Activated CD8-positive, alpha-beta memory T cell treated with anti-CD3 and anti-CD28 coated beads, Interleukin-2, amount 50 U/mL, for 1 hour (primary cell): ENCODE measurements around the gene USH2A.

ENCODE experiments used
- DNase-seq: peaks from one replicate; pipeline ENCODE4 v3.0.0-alpha.2; 2020; ENCODE audit errors: extremely low read depth

The USH2A gene

DNA sequence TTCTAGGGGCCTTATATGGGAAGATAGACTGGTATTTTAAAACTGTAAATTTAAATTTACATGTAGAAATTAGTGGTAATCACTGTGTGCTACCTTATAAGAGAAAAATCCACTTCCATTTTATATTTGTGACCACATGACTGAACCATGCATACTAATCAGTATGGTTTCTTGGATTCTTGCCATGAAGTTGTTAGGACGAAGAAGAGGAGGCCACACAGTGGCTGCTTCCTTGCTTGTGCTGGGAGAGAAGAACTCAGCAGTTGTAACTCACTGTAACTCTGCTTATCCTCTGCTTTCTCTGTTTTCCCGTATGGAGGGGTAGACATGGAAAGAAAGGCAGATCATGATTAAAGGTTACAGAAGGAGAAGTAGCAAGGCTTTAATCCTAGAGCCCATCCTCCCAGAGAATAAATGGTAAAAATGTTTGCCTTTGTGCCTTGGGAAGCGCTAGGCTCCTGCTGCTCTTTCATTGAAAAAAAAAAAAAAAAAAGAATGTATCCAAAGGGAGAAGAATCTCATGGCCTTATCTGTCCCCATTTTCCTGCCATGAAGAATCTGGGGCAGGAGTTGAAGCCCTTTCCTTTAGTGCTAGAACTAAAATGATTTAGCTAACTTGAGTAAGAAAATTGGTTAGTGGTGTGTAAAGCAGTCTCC is 823.7 kb downstream of the USH2A start:
- no peak for DNase-seq

DNA sequence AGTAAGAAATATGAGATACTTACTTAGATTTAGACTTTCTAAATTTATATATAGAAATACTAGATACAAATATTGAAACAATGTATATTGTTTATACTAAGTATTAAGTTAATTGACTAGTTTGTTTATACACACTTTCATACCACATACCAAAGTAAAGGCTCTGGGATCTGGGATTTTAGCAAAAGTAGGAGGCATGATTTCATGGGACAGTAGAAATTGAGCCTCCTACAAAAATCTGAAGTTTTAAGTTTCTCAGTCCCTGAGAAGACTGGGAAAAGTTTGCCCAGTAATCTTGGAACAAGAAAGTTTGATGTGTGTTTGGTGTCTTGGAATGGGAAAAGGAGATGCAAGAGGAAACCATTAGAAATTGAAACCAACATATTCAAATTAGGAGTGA is 825.3 kb downstream of the USH2A start:
- DNase-seq = no peak

DNA sequence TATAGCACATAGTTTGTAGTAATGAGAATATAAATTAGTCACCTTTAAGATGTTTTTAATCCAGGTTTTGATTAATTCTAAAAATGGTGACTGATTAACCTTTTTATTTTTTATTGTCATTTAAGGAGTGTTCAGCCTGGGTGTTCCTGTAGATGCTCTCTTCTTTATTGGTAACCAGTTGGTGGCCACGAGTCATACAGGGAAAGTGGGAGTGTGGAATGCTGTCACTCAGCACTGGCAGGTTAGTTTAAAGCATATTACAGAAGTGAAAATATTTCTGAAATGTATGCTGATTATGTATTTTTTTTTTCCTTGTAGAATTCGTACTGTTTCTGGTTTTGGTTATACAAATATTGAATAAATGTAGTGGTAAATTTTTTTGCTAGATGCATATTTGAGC is 828.0 kb downstream of the USH2A start:
- DNase-seq = no peak

DNA sequence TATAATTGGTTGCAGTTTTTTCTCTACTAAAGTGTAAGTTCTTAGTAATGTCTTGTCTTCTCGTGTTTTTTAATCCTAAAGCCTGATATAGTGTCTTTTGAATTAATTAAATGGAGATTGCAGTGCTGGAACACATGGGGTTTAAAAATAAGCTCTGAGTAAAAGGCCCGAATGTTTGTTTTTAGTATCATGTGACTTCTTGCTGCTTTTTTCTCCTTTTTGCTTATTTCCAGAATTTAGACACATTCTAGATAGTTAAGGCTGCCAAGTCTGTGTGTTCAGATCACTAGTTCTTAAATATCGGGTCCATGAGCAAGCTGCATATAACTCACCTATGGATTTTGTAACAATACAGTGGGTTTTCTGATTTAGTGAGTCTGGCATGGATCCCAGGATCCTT is 828.6 kb downstream of the USH2A start:
- no peak for DNase-seq

DNA sequence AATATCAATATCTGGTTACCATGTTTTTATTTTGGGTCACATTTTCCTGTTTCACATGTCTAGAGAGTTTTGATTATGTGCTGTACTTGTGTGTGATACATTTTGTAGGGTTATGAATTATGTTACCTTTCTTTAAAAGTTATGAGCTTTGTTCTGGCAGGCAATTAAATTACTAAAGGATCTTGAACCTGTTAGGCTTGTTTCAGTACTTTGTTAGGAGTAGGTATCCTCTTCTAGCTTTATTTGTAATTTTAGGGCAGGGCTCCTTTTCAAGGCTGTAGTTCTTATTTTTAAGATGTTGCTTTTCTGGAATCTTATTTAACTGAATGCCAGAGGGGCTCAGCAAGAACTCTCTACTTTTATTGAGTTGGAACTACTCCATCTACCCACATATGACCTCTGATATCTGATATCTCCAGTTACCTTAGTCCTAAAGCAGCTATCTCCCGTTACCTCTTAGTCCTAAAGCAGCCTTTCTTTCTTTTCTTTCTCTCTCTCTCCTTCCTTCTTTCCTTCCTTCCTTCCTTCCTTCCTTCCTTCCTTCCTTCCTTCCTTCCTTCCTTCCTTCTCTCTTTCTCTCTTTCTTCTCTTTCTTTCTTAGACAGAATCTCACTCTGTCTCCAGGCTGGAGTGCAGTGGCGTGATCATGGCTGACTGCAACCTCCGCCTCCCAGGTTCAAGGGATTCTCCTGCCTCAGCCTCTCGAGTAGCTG is 832.3 kb downstream of the USH2A start:
- no peak for DNase-seq

DNA sequence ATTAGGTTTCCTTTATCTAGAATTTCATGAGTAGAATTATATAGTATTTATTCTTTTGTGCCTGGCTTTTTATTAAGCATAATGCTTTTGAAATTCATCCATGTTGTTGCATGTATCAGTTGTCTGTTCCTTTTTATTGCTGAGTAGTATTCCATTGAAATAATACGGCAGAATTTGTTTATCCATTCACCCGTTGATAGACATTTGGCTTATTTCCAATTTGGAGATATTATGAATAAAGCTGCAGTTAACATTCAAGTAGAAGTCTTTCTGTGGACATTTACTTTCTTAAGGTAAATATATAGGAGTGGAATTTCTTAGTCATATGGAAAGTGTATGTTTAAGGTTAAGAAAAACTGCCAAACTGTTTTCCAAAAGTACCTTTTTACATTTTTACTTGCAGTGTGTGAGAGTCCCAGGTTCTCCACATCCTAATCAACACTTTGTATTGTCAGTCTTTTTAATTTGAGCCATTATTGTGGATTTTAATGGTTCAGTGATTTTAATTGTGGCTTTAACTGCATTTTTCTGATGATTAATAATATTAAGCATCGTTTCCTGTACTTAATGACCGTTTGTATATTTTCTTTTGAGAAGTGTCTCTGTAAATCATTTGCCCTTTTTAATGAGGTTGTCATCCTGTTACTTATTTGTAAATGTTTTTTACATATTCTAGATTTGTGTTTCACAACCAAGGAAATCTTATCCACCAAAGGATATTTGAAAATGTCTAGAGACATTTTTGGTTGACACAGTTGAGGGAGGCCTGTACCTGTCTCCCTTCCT is 833.4 kb downstream of the USH2A start:
- no peak for DNase-seq

DNA sequence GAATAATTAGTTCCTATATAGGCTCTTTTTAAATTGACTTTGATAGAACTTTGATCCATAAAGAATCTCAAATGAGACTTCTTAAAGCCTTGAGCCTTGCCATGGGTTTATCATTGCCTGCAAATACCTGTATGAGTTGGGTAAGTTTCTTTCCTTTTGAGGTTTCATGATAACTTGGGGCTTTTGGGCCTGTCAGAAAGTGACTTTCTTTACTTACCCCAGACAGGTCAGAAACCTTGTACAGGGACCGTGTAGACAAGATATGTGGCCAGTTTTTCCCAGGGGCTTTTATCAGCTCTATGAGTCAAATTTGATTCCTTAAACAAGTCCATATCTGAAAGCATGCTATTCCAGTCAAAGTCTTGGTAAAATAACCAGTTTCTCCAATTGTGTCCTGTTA is 838.9 kb downstream of the USH2A start:
- DNase-seq = no peak

DNA sequence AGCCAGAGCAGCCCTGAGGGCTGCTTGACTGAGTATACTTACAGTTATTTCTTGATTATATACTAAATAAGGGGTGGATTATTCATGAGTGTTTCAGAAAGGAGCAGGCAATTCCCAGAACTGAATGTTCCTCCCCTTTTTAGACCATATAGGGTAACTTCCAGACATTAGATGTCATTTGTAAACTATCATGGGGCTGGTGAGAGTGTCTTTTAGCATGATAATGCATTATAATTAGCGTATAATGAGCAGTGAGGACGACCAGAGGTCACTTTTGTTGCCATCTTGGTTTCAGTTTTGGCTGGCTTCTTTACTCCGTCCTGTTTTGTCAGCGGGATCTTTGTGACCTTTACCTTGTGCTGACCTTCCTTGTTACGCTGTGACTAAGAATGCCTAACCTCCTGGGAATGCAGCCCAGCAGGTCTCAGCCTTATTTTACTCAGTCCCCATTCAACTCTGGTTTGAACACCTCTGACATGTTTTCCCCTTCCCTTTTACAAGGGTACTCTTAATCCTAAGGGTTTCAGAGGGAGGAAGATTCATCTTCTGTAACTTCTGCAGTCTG is 840.0 kb downstream of the USH2A start:
- DNase-seq = no peak

DNA sequence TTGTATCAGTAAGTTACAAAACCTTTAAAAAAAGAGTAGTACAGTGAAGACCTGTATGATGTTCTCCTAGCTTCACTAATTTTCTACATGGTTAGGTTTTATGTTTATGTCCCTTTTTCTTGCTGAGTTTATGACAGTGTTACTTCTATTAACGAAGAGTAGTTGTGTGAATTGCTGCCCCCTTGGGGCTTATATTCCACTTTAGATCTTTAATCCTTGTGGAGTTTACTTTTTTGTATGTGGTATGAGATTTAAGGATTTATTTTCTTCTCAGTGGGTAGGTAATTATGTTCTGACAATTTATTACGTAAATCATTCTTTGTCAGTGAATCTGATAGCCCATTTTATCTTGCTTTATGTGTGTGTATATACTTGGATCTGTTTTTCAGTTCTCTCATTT is 841.4 kb downstream of the USH2A start:
- no peak for DNase-seq
